OCI-LY7 (cell line): ENCODE results near the gene EEPD1.

Experiments used
- EZH2phosphoT487 ChIP-seq: fragments of 200-600 bp; sonication (generic); IDR thresholded peaks from 2 replicates; pipeline ENCODE4 v1.6.1; 2018; ENCODE audit warnings: low read depth, borderline replicate concordance, mild to moderate bottlenecking, mixed run types, antibody characterized with exemption, low read length, moderate library complexity, mixed read lengths
- TF ChIP-seq, protein P1 (sequence below): fragments of 200-600 bp; sonication (generic); conservative IDR thresholded peaks from 2 replicates; pipeline ENCODE4 v1.5.1; 2014; ENCODE audit warnings: mild to moderate bottlenecking, antibody characterized with exemption, low read length, moderate library complexity, mixed read lengths

DNA sequence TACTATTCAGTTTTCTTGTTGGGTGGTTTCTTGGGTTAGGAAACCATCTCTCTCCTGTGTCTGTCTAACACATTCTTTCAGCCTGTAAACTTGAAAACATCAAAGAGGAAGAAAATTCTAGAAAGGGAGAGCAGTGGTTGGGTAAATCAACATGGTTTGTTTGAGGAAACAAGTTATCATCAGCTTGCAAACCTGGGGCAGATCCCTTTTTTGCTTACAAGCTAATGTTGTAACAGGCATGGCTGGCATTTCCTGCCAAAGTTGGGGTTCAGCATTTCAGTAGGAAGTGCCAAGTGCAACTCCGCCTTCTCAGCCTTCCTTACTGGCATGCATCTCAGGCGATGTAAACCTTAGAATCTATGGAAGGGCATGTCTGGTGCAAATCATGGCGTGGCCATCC lies 112.6 kb downstream of the EEPD1 start:
- TF ChIP-seq, protein P1, sequence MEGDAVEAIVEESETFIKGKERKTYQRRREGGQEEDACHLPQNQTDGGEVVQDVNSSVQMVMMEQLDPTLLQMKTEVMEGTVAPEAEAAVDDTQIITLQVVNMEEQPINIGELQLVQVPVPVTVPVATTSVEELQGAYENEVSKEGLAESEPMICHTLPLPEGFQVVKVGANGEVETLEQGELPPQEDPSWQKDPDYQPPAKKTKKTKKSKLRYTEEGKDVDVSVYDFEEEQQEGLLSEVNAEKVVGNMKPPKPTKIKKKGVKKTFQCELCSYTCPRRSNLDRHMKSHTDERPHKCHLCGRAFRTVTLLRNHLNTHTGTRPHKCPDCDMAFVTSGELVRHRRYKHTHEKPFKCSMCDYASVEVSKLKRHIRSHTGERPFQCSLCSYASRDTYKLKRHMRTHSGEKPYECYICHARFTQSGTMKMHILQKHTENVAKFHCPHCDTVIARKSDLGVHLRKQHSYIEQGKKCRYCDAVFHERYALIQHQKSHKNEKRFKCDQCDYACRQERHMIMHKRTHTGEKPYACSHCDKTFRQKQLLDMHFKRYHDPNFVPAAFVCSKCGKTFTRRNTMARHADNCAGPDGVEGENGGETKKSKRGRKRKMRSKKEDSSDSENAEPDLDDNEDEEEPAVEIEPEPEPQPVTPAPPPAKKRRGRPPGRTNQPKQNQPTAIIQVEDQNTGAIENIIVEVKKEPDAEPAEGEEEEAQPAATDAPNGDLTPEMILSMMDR = no peak
- TF ChIP-seq EZH2phosphoT487 = no peak
